Measurements from ENCODE around the gene CSTB.

CSTB gene

GRCh38 chr21:43809346-43809799 lies 33.3 kb upstream of the CSTB start:
- no peak overlapping the region for H3K4me3 ChIP-seq (ENCODE audit: low read length)
- TF ChIP-seq CTCF (conservative IDR thresholded peaks at IDR 0.05; ENCODE audit: low read depth, low read length): no peak
- DNase-seq (ENCODE audit: low read depth): no peak

- H3K4me3 ChIP-seq (ENCODE audit: low read length): no peak overlapping the region
- no peak for TF ChIP-seq CTCF (conservative IDR thresholded peaks at IDR 0.05; ENCODE audit: low read depth, low read length)
- no peak for DNase-seq (ENCODE audit: low read depth)
These were observed 32.7 kb upstream of the CSTB start for GRCh38 chr21:43808832-43809251.

- H3K4me3 ChIP-seq (ENCODE audit: low read length): no peak overlapping the region
- no peak for TF ChIP-seq CTCF (conservative IDR thresholded peaks at IDR 0.05; ENCODE audit: low read depth, low read length)
- no peak for DNase-seq (ENCODE audit: low read depth)
These were observed 32.3 kb upstream of the CSTB start for GRCh38 chr21:43808367-43808766.

- no peak for TF ChIP-seq CTCF (conservative IDR thresholded peaks at IDR 0.05; ENCODE audit: low read depth, low read length)
- H3K4me3 ChIP-seq (ENCODE audit: low read length): no peak overlapping the region
- no peak for DNase-seq (ENCODE audit: low read depth)
These were observed 30.1 kb upstream of the CSTB start for GRCh38 chr21:43806017-43806710.

- no peak for DNase-seq (ENCODE audit: low read depth)
- TF ChIP-seq CTCF (conservative IDR thresholded peaks at IDR 0.05; ENCODE audit: low read depth, low read length): no peak
- no peak overlapping the region for H3K4me3 ChIP-seq (ENCODE audit: low read length)
These were observed 29.2 kb upstream of the CSTB start for GRCh38 chr21:43805275-43805800.

GRCh38 chr21:43803558-43804300 lies 27.6 kb upstream of the CSTB start:
- H3K4me3 ChIP-seq (ENCODE audit: low read length): no peak overlapping the region
- DNase-seq (ENCODE audit: low read depth): no peak
- no peak for TF ChIP-seq CTCF (conservative IDR thresholded peaks at IDR 0.05; ENCODE audit: low read depth, low read length)

All from retinal pigment epithelial cell (primary cell).